22Rv1 (cell line): ENCODE measurements around the gene PNMA1.
"Not testable (repeated sequence)": the region's sequence is repeated elsewhere in the genome, so short reads cannot be mapped to it uniquely, and the experiment has no call there.

ENCODE experiments used
- H3K27ac ChIP-seq: fragments of 450-650 bp; 2 replicates; pipeline ENCODE4 v1.5.1; 2017
- CTCF ChIP-seq: fragments of 450-650 bp; IDR thresholded peaks from 2 replicates; pipeline ENCODE4 v1.5.1; 2017; ENCODE audit warnings: mild to moderate bottlenecking
- ZFX ChIP-seq: fragments of 450-650 bp; IDR thresholded peaks from 2 replicates; pipeline ENCODE4 v1.6.1; 2017; ENCODE audit warnings: antibody characterized with exemption, borderline replicate concordance

Gene PNMA1

GRCh38 chr14:73709904-73710469, 4.2 kb downstream of the PNMA1 start:
- TF ChIP-seq ZFX (no peak), CTCF (no peak)
- H3K27ac ChIP-seq = no peak overlapping the region

GRCh38 chr14:73708076-73708475, 6.1 kb downstream of the PNMA1 start:
- H3K27ac ChIP-seq = not testable (repeated sequence)

GRCh38 chr14:73700325-73700724, 13.9 kb downstream of the PNMA1 start:
- H3K27ac ChIP-seq = no peak overlapping the region
- TF ChIP-seq CTCF (no peak), ZFX (no peak)

- H3K27ac ChIP-seq = no peak overlapping the region
- TF ChIP-seq CTCF = no peak
- TF ChIP-seq ZFX = no peak
Observed at GRCh38 chr14:73696466-73697400, 17.5 kb downstream of the PNMA1 start.

GRCh38 chr14:73695997-73696396, 18.2 kb downstream of the PNMA1 start:
- no peak for TF ChIP-seq CTCF
- no peak for TF ChIP-seq ZFX
- no peak overlapping the region for H3K27ac ChIP-seq

GRCh38 chr14:73695082-73695481, 19.1 kb downstream of the PNMA1 start:
- H3K27ac ChIP-seq = no peak overlapping the region
- no peak for TF ChIP-seq ZFX

GRCh38 chr14:73694083-73694482, 20.1 kb downstream of the PNMA1 start:
- H3K27ac ChIP-seq = no peak overlapping the region
- TF ChIP-seq ZFX (no peak), CTCF (no peak)

GRCh38 chr14:73686901-73687300, 27.3 kb downstream of the PNMA1 start:
- TF ChIP-seq CTCF = no peak
- no peak for TF ChIP-seq ZFX
- H3K27ac ChIP-seq = no peak overlapping the region
